Natural killer cell (primary cell): ENCODE results near the gene KCNC2. TPM values are rescaled to one million over a fixed set of nuclear protein-coding genes. Genes with fewer than 3 reads are reported as not detected.

ENCODE experiments used
- ATAC-seq, 3 donors: fragments of 150-1000 bp in 2 of 3; fragments of 200-7000 bp in 1 of 3; cut with Tn5 transposase; 1 replicate in 1 of 3; 2 replicates in 2 of 3; pipeline ENCODE4 v1.10.0; 2021; ENCODE audit warnings: mild to moderate bottlenecking in 2 of 3, moderate library complexity in 2 of 3
- DNase-seq, 2 donors: peaks; one replicate each; pipeline versions ENCODE4 v3.0.0 to v3.0.0-alpha.2; 2013 to 2021; ENCODE audit warnings: mixed read lengths in 1 of 2
- H3K27ac ChIP-seq: one replicate; pipeline ENCODE4 v1.5.1; 2013; ENCODE audit warnings: mild to moderate bottlenecking, low read length
- H3K27me3 ChIP-seq: one replicate; pipeline ENCODE4 v1.6.1; 2013; ENCODE audit warnings: low read length; ENCODE audit not compliant: control insufficient read depth, insufficient read depth
- H3K36me3 ChIP-seq: one replicate; pipeline ENCODE4 v1.6.1; 2013; ENCODE audit warnings: low read length; ENCODE audit not compliant: control insufficient read depth, insufficient read depth
- H3K4me1 ChIP-seq: one replicate; pipeline ENCODE4 v1.6.1; 2013; ENCODE audit warnings: low read length; ENCODE audit not compliant: control insufficient read depth, insufficient read depth
- H3K4me3 ChIP-seq: one replicate; pipeline ENCODE4 v1.5.1; 2013; ENCODE audit warnings: low read length
- H3K9me3 ChIP-seq: one replicate; pipeline ENCODE4 v1.6.1; 2013; ENCODE audit warnings: low read length; ENCODE audit not compliant: control insufficient read depth, insufficient read depth
- H3K27ac Mint-ChIP-seq, 2 donors: one replicate each; pipeline ENCODE4 v1.8.0; 2022; ENCODE audit warnings: mild to moderate bottlenecking in 2 of 2, mixed read lengths in 2 of 2, moderate library complexity in 1 of 2
- H3K27me3 Mint-ChIP-seq, 2 donors: one replicate each; pipeline ENCODE4 v1.8.0; 2022; ENCODE audit warnings: low read depth in 2 of 2, mixed read lengths in 2 of 2
- H3K36me3 Mint-ChIP-seq: one replicate; pipeline ENCODE4 v1.8.0; 2022; ENCODE audit warnings: mixed read lengths
- H3K4me1 Mint-ChIP-seq, 2 donors: one replicate each; pipeline ENCODE4 v1.8.0; 2022; ENCODE audit warnings: mixed read lengths in 2 of 2
- H3K4me3 Mint-ChIP-seq: one replicate; pipeline ENCODE4 v1.8.0; 2022; ENCODE audit warnings: mild to moderate bottlenecking, moderate library complexity, mixed read lengths
- H3K9me3 Mint-ChIP-seq, 2 donors: one replicate each; pipeline ENCODE4 v1.8.0; 2022; ENCODE audit warnings: mixed read lengths in 2 of 2
- CTCF ChIP-seq: fragments of 200-600 bp; IDR thresholded peaks from one replicate; pipeline ENCODE4 v1.8.0; 2022; ENCODE audit warnings: antibody characterized with exemption
- WGBS: methylation state at CpG from one replicate; pipeline ENCODE4 v1.1.7; 2013; ENCODE audit warnings: missing lambda C conversion rate; ENCODE audit not compliant: insufficient coverage; 5-methylcytosine and 5-hydroxymethylcytosine counted together
- intact Hi-C: fragments of 100-400 bp; cut with micrococcal nuclease; formaldehyde crosslinking; loops from one replicate; pipeline ENCODE4 v1.14.2; 2022
- total RNA-seq, 4 donors: library from RNA; stranded (reverse); fragments of 120-200 nt in 1 of 4; gene quantifications; one replicate each; pipeline versions ENCODE4 v1.2.3 to v1.2.4, GENCODE V29; 2013 to 2022

Gene KCNC2
- total RNA-seq, 3 donors from 2014 or later (not counting 1 experiment from before 2014, with no cell fraction given) = not detected

GRCh38 chr12:75041472-75041871 is 168.2 kb downstream of the KCNC2 start:
- no peaks in the 10 kb centered on the region for H3K4me1 Mint-ChIP-seq
- H3K36me3 Mint-ChIP-seq = no peaks in the 10 kb centered on the region
- Histone ChIP-seq H3K27ac (no peak overlapping the region), H3K4me1 (no peaks in the 10 kb centered on the region), H3K27me3 (no peaks in the 10 kb centered on the region), H3K36me3 (no peaks in the 10 kb centered on the region), H3K9me3 (no peaks in the 10 kb centered on the region), H3K4me3 (no peak overlapping the region)
- DNase-seq (no peak), ATAC-seq (no peak)
- peaks cover 3 to 10% of the 10 kb centered on the region in 2 donors for H3K9me3 Mint-ChIP-seq
- intact Hi-C loops = no loop called here
- no peak for TF ChIP-seq CTCF
- WGBS = 71% methylated on average over 1 of the region's 4 CpGs
- H3K4me3 Mint-ChIP-seq = no peak overlapping the region
- no peak overlapping the region for H3K27ac Mint-ChIP-seq
- no peaks in the 10 kb centered on the region for H3K27me3 Mint-ChIP-seq

GRCh38 chr12:75020068-75020557 is 189.5 kb downstream of the KCNC2 start:
- Histone ChIP-seq H3K36me3 (no peaks in the 10 kb centered on the region), H3K27me3 (no peaks in the 10 kb centered on the region), H3K27ac (no peak overlapping the region), H3K4me1 (no peaks in the 10 kb centered on the region), H3K9me3 (peaks cover 27% of the 10 kb centered on the region), H3K4me3 (no peak overlapping the region)
- ATAC-seq (no peak), DNase-seq (no peak)
- intact Hi-C loops = no loop called here
- no peak for TF ChIP-seq CTCF
- H3K4me3 Mint-ChIP-seq = no peak overlapping the region
- 80% methylated on average over 8 of the region's 9 CpGs for WGBS
- peaks cover 10 to 17% of the 10 kb centered on the region in 2 donors for H3K9me3 Mint-ChIP-seq
- H3K4me1 Mint-ChIP-seq = no peaks in the 10 kb centered on the region
- H3K36me3 Mint-ChIP-seq = peaks cover 6% of the 10 kb centered on the region
- no peak overlapping the region for H3K27ac Mint-ChIP-seq
- no peaks in the 10 kb centered on the region for H3K27me3 Mint-ChIP-seq

GRCh38 chr12:75011120-75011519 is 198.5 kb downstream of the KCNC2 start:
- Mint-ChIP-seq H3K27ac (no peak overlapping the region), H3K27me3 (no peaks in the 10 kb centered on the region), H3K4me3 (no peak overlapping the region), H3K9me3 (peaks cover 9 to 25% of the 10 kb centered on the region in 2 donors), H3K36me3 (no peaks in the 10 kb centered on the region), H3K4me1 (no peaks in the 10 kb centered on the region)
- DNase-seq (no peak), ATAC-seq (no peak)
- no peak for TF ChIP-seq CTCF
- no peak overlapping the region for H3K4me3 ChIP-seq
- peaks cover 7% of the 10 kb centered on the region for H3K9me3 ChIP-seq
- WGBS = 91% methylated on average over 2 of the region's 4 CpGs
- H3K27ac ChIP-seq = no peak overlapping the region
- H3K27me3 ChIP-seq = no peaks in the 10 kb centered on the region
- intact Hi-C loops = no loop called here
- H3K4me1 ChIP-seq = no peaks in the 10 kb centered on the region
- no peaks in the 10 kb centered on the region for H3K36me3 ChIP-seq

GRCh38 chr12:75007133-75007532 is 202.5 kb downstream of the KCNC2 start:
- no peak overlapping the region for H3K27ac Mint-ChIP-seq
- peaks cover 8% of the 10 kb centered on the region for H3K36me3 Mint-ChIP-seq
- H3K4me1 Mint-ChIP-seq = no peaks in the 10 kb centered on the region
- H3K27me3 Mint-ChIP-seq = no peaks in the 10 kb centered on the region
- no peak overlapping the region for H3K27ac ChIP-seq
- no peaks in the 10 kb centered on the region for H3K9me3 ChIP-seq
- no peaks in the 10 kb centered on the region for H3K4me1 ChIP-seq
- H3K36me3 ChIP-seq = no peaks in the 10 kb centered on the region
- intact Hi-C loops = no loop called here
- DNase-seq (no peak), ATAC-seq (no peak)
- TF ChIP-seq CTCF = no peak
- peaks cover 7 to 23% of the 10 kb centered on the region in 2 donors for H3K9me3 Mint-ChIP-seq
- no peaks in the 10 kb centered on the region for H3K27me3 ChIP-seq
- no peak overlapping the region for H3K4me3 Mint-ChIP-seq
- WGBS = no CpG with 5 or more reads among the region's 2 CpGs
- H3K4me3 ChIP-seq = no peak overlapping the region
